ENCODE measurements around the gene IL12RB2.

Gene IL12RB2

DNA sequence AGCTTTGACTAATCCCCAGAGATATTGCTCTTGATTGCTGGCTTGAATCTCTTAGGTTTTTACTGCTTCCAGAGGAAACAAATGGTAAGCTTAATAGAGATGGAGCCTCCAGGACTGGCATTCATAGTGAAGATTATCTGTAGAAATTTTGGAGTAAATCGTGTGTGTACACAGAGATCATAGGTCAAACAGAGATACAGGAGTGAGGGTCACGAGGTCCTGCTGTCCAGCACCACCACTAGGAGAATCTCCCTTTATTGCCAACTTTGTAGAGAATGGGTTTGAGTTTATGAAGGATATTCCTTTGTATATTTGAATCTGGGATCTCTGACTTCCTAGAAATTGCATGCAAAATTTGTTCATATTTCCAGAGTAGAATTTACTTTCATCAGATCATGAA lies 130.3 kb downstream of the IL12RB2 start:
- H3K4me1 ChIP-seq (ENCODE audit: insufficient read depth, low read length, severe bottlenecking) = peaks cover 14% of the 10 kb centered on the region
- no peaks in the 10 kb centered on the region for H3K9me2 ChIP-seq (ENCODE audit: low read depth, low read length)
- no peak overlapping the region for H2AFZ ChIP-seq (ENCODE audit: low read length)
- no peaks in the 10 kb centered on the region for H3K36me3 ChIP-seq (ENCODE audit: insufficient read depth, low read length)
- no peak overlapping the region for H3K4me3 ChIP-seq (ENCODE audit: low read depth, low read length, poor library complexity, severe bottlenecking)
- H3K27ac ChIP-seq (ENCODE audit: low read depth, low read length, poor library complexity, severe bottlenecking) = no peak overlapping the region
- no peaks in the 10 kb centered on the region for H4K20me1 ChIP-seq (ENCODE audit: insufficient read depth, low read length)
- no peaks in the 10 kb centered on the region for H3K27me3 ChIP-seq (ENCODE audit: insufficient read depth, low read length)
- H3K79me2 ChIP-seq (ENCODE audit: insufficient read depth, low read length) = no peaks in the 10 kb centered on the region
- H3K4me2 ChIP-seq (ENCODE audit: low read length) = no peak overlapping the region
- TF ChIP-seq EZH2 (IDR thresholded peaks at IDR 0.05; ENCODE audit: borderline replicate concordance, low read length) = no peak
- TF ChIP-seq, protein P1, sequence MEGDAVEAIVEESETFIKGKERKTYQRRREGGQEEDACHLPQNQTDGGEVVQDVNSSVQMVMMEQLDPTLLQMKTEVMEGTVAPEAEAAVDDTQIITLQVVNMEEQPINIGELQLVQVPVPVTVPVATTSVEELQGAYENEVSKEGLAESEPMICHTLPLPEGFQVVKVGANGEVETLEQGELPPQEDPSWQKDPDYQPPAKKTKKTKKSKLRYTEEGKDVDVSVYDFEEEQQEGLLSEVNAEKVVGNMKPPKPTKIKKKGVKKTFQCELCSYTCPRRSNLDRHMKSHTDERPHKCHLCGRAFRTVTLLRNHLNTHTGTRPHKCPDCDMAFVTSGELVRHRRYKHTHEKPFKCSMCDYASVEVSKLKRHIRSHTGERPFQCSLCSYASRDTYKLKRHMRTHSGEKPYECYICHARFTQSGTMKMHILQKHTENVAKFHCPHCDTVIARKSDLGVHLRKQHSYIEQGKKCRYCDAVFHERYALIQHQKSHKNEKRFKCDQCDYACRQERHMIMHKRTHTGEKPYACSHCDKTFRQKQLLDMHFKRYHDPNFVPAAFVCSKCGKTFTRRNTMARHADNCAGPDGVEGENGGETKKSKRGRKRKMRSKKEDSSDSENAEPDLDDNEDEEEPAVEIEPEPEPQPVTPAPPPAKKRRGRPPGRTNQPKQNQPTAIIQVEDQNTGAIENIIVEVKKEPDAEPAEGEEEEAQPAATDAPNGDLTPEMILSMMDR (IDR thresholded peaks at IDR 0.05; ENCODE audit: low read length) = no peak
- H3K9ac ChIP-seq (ENCODE audit: low read length) = no peak overlapping the region
- no peaks in the 10 kb centered on the region for H3K9me3 ChIP-seq (ENCODE audit: low read length)
- no peaks in the 10 kb centered on the region for H3F3A ChIP-seq (ENCODE audit: insufficient read depth, low read length)

DNA sequence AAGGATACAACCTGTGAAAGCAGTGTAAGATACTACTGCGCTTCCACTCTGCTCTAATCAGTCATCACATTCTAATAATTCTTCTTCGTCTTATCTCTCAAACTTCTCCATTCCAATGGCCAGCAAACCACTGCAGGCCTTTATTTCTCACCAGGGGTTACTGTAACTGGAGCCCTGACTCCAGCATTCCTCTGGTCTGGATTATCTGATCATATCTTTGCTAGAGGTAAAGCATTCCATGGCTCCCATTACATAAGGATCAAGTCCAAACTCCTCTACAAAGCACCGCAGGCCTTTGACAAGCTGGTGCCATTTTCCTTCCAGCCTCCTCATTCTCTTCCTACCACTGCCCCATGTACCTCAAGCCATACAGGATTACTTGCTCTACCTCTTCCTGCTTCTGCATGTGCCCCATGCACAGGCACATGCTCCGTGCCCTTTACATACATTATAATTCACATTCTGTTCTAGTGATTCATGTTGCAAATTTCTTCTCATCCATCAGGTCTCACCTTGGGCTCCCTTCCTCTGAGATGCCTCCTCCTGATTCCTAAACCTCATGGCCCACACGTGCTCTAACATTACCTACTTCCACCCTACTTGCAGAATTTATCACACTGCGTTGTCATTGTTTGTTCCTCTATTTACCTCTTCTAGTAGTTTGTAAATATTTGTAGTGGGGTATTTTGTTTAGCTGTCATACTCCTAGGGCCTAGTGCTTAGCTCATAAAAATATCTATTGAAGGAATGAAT lies 131.8 kb downstream of the IL12RB2 start:
- H3K27me3 ChIP-seq (ENCODE audit: insufficient read depth, low read length) = no peaks in the 10 kb centered on the region
- H3K27ac ChIP-seq (ENCODE audit: low read depth, low read length, poor library complexity, severe bottlenecking) = no peak overlapping the region
- no peaks in the 10 kb centered on the region for H4K20me1 ChIP-seq (ENCODE audit: insufficient read depth, low read length)
- H3K36me3 ChIP-seq (ENCODE audit: insufficient read depth, low read length) = no peaks in the 10 kb centered on the region
- no peaks in the 10 kb centered on the region for H3K79me2 ChIP-seq (ENCODE audit: insufficient read depth, low read length)
- H3K9me3 ChIP-seq (ENCODE audit: low read length) = no peaks in the 10 kb centered on the region
- no peak overlapping the region for H3K9ac ChIP-seq (ENCODE audit: low read length)
- H2AFZ ChIP-seq (ENCODE audit: low read length) = no peak overlapping the region
- H3K4me3 ChIP-seq (ENCODE audit: low read depth, low read length, poor library complexity, severe bottlenecking) = no peak overlapping the region
- H3K4me1 ChIP-seq (ENCODE audit: insufficient read depth, low read length, severe bottlenecking) = peaks cover 5% of the 10 kb centered on the region
- TF ChIP-seq, protein P1 (IDR thresholded peaks at IDR 0.05; ENCODE audit: low read length) = no peak
- no peak for TF ChIP-seq EZH2 (IDR thresholded peaks at IDR 0.05; ENCODE audit: borderline replicate concordance, low read length)
- H3F3A ChIP-seq (ENCODE audit: insufficient read depth, low read length) = no peaks in the 10 kb centered on the region
- H3K9me2 ChIP-seq (ENCODE audit: low read depth, low read length) = no peaks in the 10 kb centered on the region
- no peak overlapping the region for H3K4me2 ChIP-seq (ENCODE audit: low read length)

DNA sequence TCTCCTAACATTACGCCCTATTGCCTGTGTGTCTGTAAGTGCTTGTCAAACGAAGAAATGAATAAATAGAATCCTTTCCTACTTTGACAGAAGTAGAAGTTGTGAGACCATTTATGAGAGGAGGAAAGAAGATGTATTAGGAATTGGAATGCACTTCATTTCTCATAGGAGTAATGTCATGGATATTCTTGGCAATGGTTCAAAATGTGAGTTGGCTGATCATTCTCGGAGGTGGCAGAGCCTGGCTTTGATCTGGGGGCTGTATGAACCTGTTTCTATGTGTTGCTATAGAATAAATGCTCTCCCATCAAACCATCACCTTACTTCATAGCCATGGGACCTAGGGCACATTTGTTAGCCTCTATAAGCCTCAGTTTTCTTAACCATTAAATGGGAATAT lies 132.7 kb downstream of the IL12RB2 start:
- H3K9ac ChIP-seq (ENCODE audit: low read length) = no peak overlapping the region
- TF ChIP-seq, protein P1 (IDR thresholded peaks at IDR 0.05; ENCODE audit: low read length) = no peak
- TF ChIP-seq EZH2 (IDR thresholded peaks at IDR 0.05; ENCODE audit: borderline replicate concordance, low read length) = no peak
- H3F3A ChIP-seq (ENCODE audit: insufficient read depth, low read length) = no peaks in the 10 kb centered on the region
- H3K27ac ChIP-seq (ENCODE audit: low read depth, low read length, poor library complexity, severe bottlenecking) = no peak overlapping the region
- H3K27me3 ChIP-seq (ENCODE audit: insufficient read depth, low read length) = no peaks in the 10 kb centered on the region
- H3K9me3 ChIP-seq (ENCODE audit: low read length) = no peaks in the 10 kb centered on the region
- no peaks in the 10 kb centered on the region for H3K36me3 ChIP-seq (ENCODE audit: insufficient read depth, low read length)
- peaks cover 5% of the 10 kb centered on the region for H3K4me1 ChIP-seq (ENCODE audit: insufficient read depth, low read length, severe bottlenecking)
- H4K20me1 ChIP-seq (ENCODE audit: insufficient read depth, low read length) = no peaks in the 10 kb centered on the region
- H2AFZ ChIP-seq (ENCODE audit: low read length) = no peak overlapping the region
- H3K4me2 ChIP-seq (ENCODE audit: low read length) = no peak overlapping the region
- no peaks in the 10 kb centered on the region for H3K9me2 ChIP-seq (ENCODE audit: low read depth, low read length)
- no peaks in the 10 kb centered on the region for H3K79me2 ChIP-seq (ENCODE audit: insufficient read depth, low read length)
- H3K4me3 ChIP-seq (ENCODE audit: low read depth, low read length, poor library complexity, severe bottlenecking) = no peak overlapping the region
